Measurements from ENCODE around the gene DYRK2.

DNA sequence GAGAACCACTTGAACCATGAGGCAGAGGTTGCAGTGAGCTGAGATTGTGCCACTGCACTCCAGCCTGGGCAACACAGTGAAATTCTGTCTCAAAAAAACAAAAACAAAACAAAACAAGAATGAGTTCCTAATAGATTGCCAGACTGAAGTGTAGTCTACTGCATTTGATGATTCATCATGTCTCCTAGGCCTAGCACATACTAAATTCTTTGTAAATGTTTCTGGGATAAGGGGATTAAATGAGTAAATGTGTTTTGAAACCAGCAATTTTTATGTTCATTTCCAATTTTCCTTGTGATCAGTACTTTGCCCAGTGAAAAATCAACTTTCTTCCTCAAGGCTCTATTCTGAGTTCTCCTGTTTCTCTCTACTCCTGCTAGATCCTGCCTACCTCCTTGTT lies 2.9 kb upstream of the DYRK2 start:
- no peak for TF ChIP-seq EP300 (IDR thresholded peaks at IDR 0.05; ENCODE audit: borderline replicate concordance)
- no peak for TF ChIP-seq EGR1 (IDR thresholded peaks at IDR 0.05)

Data from Ishikawa (cell line).